Suppressor macrophage treated with lipopolysaccharide for 4 hours (primary cell): ENCODE measurements around the gene VIPR2.

ENCODE experiments used
- DNase-seq: peaks from one replicate; pipeline ENCODE4 v3.0.0-alpha.2; 2020

Gene VIPR2

GRCh38 chr7:159063046-159063840 lies 81.4 kb downstream of the VIPR2 start:
- DNase-seq: no peak

- no peak for DNase-seq
Measured at GRCh38 chr7:159062569-159062968, 82.1 kb downstream of the VIPR2 start.

DNA sequence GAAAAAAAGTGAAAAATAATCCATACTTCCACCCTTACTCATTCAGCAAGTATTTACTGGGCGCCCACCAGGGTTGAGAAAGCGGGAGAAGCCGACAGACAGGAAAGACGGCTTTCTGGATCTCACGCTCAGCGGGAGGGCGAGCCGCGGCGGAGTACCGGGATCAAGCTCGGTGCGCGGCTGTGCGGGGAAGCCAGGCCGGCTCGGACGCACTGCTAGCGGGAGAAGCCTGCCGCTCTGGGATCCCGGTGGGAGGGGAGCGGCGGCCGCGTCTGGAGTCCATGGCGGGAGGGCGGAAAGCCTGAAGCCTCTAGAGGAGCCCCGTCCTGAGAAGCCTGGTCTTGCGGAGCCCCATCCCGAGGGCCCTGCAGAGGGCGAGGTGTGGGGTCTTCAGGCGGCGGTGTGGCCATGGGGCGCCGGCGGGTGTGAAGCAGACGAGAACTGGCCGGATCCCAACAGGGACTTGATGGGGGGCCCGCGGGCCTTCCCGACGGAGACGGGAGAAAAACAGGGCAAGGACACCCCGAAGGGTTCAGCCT lies 82.9 kb downstream of the VIPR2 start:
- DNase-seq: no peak

DNA sequence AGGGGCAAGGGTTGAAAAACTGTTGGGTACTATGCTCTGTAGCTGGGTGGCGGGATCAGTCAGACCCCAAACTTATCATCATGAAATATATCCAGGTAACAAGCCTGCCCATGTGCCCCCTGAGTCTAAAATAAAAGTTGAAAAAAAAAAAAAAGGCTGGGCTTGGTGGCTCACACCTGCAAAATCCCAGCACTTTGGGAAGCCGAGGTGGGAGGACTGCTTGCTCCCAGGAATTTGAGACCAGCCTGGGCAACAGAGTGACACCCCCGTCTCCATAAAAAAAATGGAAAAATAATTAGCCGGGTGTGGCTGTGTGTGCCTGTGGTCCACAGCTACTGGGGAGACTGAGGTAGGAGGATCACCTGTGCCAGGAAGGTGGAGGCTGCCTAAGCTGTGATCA lies 83.5 kb downstream of the VIPR2 start:
- DNase-seq: no peak

GRCh38 chr7:159060440-159060839 lies 84.2 kb downstream of the VIPR2 start:
- no peak for DNase-seq

DNA sequence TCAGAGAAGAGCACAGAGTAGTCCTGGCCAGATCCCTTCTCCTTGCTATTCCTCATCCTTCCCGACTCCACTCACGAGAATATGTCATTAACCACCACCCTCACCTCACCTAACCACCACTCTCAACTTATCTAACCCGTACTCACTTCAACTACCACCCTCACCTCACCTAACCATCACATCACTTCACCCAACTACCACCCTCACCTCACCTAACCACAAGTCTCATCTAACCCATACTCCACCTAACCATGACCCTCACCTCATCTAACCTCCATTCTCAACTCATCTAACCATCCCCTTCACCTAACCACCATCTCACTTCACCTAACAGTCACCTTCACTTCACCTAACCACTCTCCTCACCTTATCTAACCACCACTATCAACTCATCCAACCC lies 85.0 kb downstream of the VIPR2 start:
- no peak for DNase-seq

GRCh38 chr7:159057647-159058046 lies 87.0 kb downstream of the VIPR2 start:
- DNase-seq: no peak

DNA sequence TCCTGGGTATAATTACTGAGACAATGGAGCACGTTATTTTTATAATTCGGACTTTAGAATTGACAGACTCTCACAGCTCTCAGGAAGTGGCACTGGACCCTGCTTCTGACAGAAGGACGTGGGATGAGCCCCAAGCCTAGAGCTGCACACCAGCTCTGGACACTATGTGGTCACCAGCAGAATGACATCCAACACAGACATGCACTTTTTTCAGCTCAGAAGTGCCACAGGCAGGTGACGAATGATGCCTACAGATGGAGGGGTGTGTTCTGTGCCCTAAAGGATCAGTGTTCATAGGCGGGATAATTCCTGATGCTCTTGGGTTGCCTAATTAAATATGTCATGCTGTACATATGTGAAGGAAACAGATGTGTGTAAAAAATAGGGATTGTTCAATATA lies 87.9 kb downstream of the VIPR2 start:
- DNase-seq: no peak

DNA sequence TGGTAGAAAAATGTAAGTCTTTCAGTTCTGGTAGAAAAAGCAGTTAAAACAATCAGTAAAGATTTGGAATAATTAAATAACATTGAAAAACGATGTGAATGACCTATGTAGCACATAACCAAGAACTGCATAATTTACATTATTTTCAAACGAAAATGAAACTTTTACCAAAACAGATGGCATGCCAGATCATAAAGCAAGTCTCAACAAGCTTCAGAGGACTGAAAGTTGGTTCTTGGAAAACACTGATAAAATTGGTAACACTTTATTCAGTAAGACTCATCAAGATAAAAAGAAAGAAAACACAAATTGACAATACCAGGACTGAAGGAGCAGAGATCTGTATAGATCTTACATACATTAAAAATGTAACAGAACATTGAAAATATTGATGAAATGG lies 92.8 kb downstream of the VIPR2 start:
- DNase-seq: no peak

DNA sequence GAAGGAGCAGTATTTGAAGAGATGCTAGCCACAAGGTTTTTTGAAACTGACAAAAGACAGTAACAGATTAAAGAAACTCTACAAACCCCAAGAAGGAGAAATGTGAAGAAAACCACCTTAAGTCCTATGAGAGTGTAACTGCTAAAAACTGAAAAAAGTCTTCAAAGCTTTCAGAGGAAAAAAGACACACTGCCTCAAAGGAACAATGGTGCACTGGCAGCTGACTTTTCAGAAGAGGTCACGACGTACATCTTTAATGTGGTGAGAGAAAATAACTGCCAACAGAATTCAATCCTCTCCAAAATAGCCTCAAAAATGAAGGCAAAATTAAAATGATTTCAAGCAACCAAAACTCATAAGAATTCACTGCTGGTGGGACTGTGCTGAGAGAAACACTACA lies 94.0 kb downstream of the VIPR2 start:
- no peak for DNase-seq

DNA sequence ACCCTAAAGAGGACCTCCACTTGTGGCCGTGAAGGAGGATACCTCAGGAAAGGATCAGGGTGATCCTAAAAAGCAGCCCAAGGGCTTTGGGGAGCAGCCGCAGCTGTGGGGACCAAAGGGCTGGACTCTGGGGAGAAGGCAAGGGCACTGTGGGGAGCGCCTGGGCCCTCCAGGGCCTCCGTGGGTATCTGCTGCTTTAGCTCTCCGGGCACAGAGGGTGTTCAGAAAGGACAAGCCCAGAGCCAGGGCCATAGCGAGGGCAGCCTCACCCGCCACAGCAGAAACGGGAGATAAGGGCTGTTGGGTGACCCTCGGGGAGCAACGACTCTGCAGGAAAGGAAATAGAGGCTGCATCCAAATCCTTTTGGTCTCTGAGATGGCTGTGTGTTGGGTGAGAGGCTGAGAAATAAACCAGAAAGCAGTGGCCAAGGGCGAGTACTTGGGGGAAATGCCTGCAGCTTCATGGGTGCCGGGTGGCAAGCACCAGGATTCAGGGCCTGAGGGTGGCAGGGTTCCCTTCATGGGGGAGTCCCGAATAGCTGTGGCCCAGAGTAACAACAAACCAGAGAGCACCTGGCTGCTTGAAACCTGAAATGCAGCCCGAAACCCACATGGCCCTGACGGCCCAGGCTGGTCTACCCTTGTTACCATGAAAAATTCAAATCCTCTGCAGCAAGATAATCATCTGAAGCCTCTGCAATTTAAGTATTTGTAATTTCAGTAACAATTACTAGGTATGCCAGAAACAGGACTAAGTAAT lies 95.2 kb downstream of the VIPR2 start:
- DNase-seq: no peak

DNA sequence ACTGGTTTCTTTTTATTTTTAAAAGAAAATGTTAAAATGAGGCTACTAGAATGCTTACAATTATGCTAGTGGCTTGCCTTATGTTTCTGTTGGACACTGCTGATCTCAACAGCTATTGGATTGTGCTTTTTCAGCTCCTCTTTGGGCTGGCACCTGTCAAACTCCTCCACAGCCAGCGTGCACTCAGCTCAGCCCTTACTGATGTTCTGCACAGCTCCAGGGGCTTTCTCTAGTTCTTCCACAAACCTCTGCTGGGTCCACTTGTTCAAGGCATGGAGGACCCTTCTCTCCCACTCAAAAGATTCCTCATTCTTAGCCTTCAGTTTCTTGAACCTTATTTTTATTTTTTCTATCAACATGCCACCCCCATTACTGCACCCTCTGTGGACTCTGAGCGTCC lies 96.0 kb downstream of the VIPR2 start:
- no peak for DNase-seq

DNA sequence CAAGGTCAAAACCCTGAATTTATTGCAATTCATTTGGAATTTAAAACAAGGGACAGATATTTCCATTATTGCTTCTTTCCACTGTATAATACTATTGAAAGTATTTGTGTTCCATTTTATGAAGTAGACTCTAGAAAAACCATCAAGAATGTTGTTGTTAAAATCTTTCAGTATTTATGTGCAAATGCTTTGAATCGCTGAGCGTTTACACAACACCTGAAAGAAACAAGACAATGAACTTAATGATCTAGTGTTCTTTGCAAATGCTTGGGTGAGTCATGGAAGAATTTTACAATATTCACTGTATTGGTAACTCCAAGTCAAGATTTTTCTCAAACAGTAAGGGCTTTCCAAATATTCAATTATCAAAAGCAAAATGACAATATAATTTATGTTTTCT lies 97.1 kb downstream of the VIPR2 start:
- no peak for DNase-seq

DNA sequence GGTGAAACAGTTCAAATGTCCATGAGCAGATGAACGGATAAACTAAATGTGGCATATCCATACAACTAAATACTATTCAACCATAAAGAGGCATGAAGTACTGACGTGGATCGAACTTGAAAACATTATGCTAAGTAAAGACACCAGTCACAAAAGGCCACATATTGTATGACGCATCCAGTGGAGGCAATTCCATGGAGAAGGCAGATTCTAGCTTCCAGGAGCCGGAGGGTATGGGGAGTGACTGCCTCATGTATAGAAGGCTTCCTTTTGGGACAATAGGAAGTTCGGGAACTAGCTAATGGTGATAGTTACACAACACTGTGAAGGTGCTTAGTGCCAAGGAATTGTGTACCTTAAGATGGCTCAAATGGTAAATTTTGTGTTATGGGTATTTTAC lies 98.4 kb downstream of the VIPR2 start:
- no peak for DNase-seq

GRCh38 chr7:159045839-159046238 lies 98.8 kb downstream of the VIPR2 start:
- no peak for DNase-seq

DNA sequence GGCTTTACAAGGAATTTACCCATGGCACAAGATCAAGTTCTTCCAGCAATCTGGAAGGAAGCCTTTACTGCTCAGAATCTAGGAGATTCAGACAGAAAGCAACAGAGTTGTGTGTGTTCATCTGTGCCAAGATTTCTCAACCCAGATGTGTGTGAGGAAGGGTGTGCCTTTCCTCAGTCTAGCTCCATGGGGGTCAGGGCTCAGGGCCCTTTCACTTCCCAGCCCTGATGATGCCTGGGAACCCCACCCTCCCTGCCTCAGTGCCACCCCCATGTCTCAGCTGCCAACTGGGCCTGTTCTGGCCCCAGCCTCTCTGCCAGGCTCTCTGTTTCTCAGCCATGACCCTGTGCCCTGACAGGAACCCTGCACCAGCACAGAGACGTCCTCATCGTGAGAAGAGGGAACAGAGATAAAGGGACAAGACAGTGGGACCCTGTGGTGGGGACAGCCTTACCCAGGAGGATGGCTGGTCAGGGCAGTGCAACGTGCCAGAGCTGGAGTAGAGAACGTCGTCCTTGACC lies 102.0 kb downstream of the VIPR2 start:
- DNase-seq: no peak

GRCh38 chr7:159042103-159042502 lies 102.6 kb downstream of the VIPR2 start:
- DNase-seq: no peak

DNA sequence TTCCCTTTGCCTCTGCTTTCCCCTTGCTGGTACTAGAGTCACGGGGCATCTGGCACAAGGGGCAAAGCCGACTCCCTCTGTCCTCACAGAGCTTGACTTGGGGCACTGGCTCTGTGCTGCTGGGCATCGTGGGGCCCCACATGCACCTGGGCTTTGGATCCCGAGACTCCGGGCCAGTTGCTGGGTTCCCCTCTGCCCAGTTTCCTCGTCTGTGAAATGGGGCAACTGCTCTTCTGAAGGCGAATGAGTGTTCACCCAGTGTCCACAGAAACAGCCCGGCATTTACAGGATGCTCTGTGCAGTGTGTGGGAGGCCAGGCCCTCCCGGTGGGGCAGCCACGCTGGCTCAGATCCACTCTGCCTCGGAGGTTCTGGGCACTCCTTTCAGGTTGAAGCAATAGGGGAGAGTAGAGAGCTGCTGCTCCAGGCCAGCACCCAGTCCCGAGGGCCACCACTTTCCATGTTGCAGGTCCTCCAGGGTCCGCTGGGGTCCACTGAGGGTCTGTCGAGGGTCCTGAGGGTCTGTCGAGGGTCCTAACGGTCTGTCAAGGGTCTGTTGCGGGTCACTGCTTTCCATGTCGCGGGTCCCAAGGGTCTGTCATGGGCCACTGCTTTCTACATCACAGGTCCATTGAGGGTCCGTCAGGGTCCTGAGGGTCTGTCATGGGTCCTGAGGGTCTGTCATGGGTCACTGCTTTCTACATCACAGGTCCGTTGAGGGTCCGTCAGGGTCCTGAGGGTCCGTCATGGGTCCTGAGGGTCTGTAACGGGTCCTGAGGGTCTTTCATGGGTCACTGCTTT lies 103.6 kb downstream of the VIPR2 start:
- no peak for DNase-seq

DNA sequence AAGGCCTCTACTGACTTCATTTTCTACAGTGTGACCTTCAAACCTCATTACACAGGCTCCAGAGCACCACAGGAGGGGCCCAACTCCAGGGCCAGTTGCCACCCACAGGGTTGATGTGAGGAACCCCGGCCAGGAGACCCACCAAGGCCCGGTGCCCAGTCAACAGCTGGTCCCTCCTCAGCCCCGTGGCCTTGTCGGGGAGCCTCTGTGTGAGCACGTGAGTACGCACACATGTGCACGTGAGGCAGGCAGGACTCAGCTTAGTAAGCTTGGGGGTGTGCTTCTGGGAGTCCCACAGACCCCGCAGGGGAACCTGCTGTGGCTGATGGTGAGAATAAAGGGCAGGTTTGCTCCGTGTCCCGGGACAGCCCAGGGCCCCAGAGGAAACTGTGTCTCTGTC lies 104.5 kb downstream of the VIPR2 start:
- DNase-seq: no peak

- no peak for DNase-seq
Measured at GRCh38 chr7:159039716-159040115, 105.0 kb downstream of the VIPR2 start.

DNA sequence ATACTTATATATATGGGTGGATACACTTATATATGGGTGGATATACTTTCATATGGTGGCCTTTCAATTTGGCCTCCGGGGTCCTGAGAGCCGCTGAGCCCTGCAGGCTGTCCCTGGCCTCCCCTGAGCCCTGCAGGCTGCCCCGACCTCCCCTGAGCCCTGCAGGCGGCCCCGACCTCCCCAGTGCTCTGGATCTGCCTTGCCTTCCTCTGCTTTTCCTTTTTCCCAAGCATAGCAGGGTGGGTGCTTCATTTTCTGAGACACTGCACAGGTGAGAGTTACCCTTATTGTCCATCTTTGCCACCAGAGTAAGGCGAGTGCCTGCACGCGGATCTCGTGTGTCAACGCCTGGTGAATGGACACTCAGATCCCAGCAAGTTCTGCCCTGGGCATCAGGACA lies 106.6 kb downstream of the VIPR2 start:
- no peak for DNase-seq

DNA sequence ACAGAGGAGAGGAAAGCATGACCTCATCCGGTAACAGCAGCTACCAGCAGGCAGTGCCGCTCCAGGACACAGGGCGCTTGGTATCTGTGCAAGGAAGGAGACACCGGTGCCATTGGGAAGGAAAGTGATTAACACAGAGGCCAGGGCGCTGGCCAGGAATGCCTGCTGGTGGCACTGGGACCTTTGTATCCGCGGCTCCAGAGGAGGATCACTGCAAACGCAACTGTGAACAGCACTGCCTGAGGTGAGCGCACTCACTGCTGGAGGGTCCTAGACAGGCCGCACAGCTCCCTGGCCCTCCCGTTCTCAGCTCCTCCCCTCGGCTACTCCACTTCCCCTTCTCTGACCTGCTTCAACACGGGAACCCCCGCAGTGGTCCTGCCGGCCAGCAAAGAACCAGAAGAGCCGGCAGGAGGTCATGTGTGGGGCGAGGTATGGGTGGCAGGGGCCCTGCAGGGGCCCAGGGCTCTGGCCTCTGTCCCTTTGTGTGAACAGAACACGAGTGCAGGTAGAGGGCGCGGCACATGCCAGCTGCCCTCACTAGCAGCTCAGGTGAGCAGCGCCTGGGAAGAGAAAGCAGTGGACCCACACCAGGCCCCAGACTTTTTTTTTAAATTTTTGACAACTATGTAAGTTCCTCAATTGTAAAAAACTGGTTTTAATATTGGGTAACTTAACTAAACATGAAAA lies 107.6 kb downstream of the VIPR2 start:
- DNase-seq: no peak
